GM21717 (cell line): Measurements from ENCODE around the gene C20orf141.

Source experiments
- ATAC-seq: cut with Tn5 transposase; IDR thresholded peaks from one replicate; pipeline ENCODE4 v1.9.1; 2021; ENCODE audit warnings: mild to moderate bottlenecking, moderate library complexity; ENCODE audit not compliant: unreplicated experiment

Gene C20orf141

GRCh38 chr20:2845607-2846006 is 30.8 kb downstream of the C20orf141 start:
- no peak for ATAC-seq

GRCh38 chr20:2846698-2847097 is 31.9 kb downstream of the C20orf141 start:
- ATAC-seq: no peak

- ATAC-seq: no peak
Measured at GRCh38 chr20:2847802-2848201, 33.0 kb downstream of the C20orf141 start.

GRCh38 chr20:2849529-2849928 is 34.7 kb downstream of the C20orf141 start:
- ATAC-seq: no peak

- ATAC-seq: no peak
Measured at GRCh38 chr20:2851086-2851485, 36.3 kb downstream of the C20orf141 start.

GRCh38 chr20:2858591-2858990 is 43.8 kb downstream of the C20orf141 start:
- no peak for ATAC-seq

- ATAC-seq: no peak
Measured at GRCh38 chr20:2859330-2860121, 44.7 kb downstream of the C20orf141 start.

- no peak for ATAC-seq
Measured at GRCh38 chr20:2864626-2865025, 49.8 kb downstream of the C20orf141 start.

GRCh38 chr20:2865101-2865500 is 50.3 kb downstream of the C20orf141 start:
- no peak for ATAC-seq
